CD4-positive, alpha-beta T cell treated with Interleukin-21 for 1 hour (primary cell): ENCODE data around the gene AMBRA1.
A peak's percentile ranks its signal among the peaks of the same experiment; 100 is the strongest.

Experiments
- DNase-seq: peaks from one replicate; pipeline ENCODE4 v3.0.0-alpha.2; 2020

Gene AMBRA1

DNA sequence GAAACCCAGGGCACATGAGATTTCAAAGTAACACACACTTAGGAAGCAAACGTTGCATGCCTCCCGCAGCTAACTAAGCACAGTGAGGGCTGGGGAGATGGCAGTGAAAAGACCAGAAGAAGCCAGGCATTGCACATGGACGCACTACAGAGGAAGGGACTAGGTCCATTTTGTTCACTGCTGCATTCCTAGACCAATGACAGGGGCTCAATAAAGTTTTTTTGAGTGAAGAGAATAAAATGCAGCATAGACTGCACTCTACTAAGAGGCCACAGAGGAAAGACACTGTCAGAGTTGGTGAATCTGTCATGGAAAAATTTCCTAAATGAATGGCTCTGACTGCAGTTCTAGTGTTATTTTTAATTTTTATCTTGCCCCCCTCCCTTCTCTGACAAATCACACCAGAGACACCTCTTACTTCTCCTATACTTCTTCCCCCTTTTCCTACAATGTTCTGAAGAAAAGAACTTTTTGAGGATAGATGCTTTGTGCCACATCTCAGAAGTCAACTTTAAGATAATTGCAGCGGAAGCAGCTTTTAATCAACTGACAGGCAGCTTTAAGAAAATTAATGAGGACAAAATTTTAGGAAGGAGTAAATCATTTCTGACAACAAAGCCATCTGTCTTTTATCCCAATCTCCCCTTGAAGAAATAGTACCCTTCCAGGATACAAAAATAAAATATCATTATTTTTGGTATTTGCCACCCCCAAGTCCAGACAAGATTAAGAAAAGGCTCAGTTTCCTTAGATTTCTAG is 167.4 kb downstream of the AMBRA1 start:
- DNase-seq: no peak

GRCh38 chr11:46422588-46422987 is 171.2 kb downstream of the AMBRA1 start:
- DNase-seq: no peak

DNA sequence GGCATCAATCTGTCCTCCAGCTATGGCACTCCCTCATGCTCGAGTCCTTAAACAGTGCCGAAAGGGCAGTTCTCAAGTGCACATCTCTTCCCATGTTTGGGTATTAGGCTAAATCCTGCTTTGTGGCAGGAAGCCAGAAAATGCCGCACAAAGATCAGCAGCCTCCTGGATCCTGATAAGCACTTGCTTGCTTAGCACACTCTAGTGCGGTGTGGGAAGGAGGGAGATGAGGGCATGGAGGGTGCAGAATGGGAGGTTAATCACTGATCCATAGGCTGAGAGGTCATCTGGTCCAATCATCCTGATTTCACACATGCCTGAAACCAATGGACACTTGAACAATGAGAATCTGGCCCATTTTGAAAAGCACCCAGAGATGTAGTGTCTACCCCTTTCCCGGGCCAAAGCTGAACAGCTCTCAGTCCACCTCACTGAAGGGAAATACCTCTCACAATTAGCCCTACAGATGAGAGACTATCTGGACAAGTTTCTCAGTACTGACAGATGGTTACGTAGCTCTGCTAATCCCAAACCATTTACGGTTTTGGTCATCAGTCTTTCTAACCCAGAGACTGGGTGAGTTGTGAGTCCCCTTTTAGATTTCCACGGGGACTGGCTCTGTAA is 172.5 kb downstream of the AMBRA1 start:
- no peak for DNase-seq

DNA sequence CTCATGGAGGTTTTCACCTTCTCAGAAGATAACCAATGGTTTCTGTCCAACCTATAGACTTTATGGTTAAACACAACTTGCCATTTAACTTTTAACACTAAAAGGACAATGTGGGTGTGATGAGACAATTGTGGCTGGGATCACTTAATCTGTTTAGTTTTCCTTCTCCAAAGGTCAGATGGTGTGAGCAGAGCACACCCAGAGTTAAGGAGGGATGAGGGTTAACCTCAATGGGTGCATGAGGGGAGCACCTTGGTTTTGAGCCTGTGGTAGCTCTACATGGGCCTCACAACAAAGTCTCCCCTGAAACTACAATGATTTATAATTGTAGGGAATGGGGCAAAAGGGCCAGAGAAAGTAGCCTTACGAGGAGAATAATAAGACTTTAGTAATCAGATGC is 173.3 kb downstream of the AMBRA1 start:
- DNase-seq: no peak

- DNase-seq: no peak
Observed at GRCh38 chr11:46418751-46419150, 175.1 kb downstream of the AMBRA1 start.

GRCh38 chr11:46417711-46418110 is 176.1 kb downstream of the AMBRA1 start:
- no peak for DNase-seq

GRCh38 chr11:46414879-46415278 is 178.9 kb downstream of the AMBRA1 start:
- DNase-seq: no peak

DNA sequence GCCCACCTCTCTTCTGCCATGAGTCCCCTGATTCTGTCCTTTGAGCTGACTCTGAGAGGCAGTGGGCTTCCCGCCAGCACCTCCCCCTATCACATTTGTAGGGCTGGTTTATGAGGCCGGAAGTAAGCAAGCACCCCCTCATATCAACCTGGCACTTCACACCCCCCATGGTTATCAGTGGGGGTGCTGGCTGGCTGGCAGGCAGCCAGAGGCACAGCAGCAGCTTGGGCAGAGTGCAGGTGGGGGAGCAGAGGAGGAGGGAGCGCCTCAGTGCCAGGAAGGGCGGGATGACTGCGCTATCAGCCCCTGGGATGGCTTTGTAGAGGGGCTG is 179.4 kb downstream of the AMBRA1 start:
- DNase-seq: no peak

- DNase-seq: no peak
Observed at GRCh38 chr11:46413760-46414465, 179.9 kb downstream of the AMBRA1 start.

- no peak for DNase-seq
Observed at GRCh38 chr11:46410021-46410420, 183.8 kb downstream of the AMBRA1 start.

DNA sequence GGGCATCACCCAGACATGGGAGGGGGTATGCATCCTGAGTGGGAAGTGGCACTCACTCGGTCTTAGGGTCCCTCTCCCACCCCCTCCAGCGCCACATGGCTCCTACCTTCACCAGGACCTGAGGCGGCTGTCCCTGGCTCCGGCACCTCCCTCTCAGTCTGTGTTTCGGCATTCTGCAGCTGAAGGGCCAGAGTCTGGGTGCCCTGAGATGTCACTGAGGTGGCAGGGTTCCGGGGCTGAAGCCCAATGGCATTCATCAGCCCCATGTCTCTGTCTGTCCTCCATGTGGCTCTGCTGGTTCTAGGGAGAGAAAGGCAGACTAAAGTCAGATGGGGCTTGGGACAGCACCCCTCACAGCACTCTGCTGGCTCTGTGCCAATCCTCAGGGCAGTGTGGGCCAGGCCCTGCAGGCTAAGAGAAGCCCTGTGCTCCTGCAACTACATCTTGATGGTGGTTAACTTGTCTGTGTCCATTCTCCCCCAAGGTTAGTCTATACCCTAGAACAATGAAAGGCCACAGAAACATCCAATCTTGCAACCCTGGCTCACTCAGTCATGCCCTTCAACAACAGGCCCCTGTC is 185.3 kb downstream of the AMBRA1 start:
- no peak for DNase-seq

GRCh38 chr11:46407635-46408034 is 186.2 kb downstream of the AMBRA1 start:
- DNase-seq: no peak

DNA sequence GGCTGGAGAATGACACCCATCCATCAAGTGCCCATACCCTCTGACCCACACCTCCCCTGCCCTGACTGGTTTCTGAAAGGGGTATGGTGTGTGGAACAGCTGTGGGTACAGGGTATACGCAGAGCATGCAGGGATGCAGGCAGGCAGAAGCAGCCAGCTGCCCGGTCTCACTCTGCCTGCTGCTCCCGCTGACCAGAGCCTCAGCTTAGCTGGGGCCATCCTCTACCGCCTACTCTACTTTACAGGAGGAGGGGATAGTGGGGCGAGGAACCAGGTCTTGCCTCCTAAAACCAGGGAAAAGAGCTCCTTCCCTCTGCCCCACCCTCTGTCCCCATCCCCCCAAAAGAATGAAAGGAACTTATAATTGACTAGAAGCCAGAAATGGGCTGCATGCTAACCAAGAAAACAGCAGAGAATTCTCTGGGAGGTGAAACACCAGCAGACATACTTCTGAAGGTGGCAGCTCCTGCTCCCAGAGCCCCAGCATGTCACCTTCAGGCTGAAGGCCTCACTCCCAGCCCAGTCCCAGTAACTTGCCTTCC is 189.3 kb downstream of the AMBRA1 start:
- DNase-seq: no peak

DNA sequence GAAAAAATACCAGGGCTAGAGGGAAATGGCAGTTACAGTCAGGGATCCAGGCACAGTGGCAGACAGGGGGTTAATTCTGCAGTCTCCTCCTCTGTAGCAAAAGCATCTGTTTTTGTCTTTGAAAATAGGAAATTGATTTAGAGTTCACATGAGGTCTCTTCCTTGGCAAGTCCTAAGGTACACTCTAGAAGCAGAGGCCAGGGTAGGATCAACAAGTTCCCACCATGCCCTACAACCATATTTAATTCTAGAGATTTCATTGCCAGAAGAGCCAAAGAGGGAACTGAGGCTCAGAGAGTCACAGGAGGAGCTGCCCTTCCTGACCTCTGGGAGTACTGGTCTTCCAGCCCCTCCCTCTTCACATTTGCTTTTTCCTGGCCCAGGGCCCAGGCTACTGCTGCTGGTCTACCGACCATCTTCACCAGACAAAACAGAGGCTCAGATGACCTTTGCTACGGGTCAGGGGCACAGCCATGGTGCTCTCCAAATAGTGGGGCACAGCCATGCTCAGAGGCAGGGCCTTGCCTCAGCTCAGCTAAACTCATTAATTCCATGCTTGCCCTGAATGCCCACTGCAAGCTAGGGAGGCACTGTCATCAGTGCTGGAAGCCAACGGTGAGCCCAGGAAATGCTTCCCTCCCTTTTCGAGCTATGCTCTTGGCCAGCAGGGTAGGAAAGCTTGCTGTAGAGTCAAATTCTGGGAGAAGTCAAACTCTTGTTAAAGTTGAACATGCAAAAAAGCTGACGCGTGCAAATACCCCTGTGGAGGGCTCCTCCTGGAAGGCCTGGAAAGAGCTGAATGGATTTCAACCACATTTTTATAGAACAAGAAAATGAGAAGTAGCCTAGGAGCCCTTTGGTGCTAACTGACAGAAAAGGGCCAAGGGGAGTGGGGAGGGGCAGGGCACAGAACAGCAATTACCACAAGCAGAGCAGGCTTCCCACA is 190.6 kb downstream of the AMBRA1 start:
- DNase-seq: no peak

DNA sequence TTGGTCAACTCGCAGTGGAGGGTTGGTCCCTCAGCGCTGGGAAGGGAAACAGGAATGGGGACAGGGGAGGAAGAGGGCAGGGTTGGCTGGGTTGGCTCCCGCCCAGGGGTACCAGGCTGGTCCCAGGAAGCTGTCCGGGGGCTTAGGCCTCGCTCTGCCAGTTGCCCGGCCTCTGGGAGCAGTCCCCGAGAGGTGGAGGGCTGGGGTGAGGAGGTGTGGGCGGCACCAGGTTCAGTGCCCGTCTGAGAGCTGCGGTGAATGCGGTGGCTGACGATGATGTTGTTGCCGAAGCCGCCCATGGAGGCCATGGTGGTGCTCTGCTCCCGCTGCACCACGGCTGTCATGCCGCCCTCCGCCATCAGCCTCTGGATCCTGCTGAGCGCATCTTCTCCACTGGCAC is 196.3 kb downstream of the AMBRA1 start:
- no peak for DNase-seq

- DNase-seq: no peak
Observed at GRCh38 chr11:46393759-46394158, 200.1 kb downstream of the AMBRA1 start.

- no peak for DNase-seq
Observed at GRCh38 chr11:46393231-46393616, 200.6 kb downstream of the AMBRA1 start.

DNA sequence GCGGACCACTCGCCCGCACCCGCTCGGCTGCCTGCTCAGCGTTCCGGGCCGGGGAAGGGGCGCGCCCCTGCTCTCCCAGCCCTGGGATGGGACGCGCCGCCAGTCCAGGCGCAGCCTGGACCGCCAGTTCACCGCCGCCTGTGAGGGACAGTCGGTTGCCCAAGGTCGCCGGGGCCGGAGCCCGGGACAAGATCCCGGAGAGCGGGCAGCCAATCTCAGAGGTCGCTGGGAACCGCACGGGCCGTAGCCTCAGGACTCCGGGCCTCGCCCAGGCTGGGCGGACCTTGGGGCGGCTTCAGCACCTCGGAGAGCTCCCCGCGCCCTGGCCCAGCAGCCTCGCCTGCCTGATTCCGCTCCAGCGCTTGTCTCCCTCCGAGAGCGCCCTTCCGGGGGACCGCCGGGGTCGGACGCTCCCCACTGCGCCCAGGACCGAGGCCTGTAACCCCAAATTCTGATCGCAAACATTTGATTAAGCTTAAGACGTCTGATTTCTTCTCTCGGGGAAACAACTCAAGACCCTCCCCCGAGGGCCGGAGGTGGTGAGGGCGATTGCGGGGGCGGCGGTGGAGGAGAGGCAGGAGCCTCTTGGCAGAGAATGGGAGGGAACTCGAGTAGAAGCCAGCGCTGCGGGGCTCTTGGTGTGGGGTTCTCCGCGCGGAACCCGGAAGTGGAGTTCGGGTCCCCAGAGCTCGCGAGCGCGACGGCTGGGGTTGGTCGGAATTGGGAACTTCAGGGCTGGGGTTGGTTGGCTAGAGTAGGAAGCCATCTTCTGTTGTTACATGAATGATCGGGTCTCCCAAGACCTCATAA is 201.2 kb downstream of the AMBRA1 start:
- DNase-seq: peak; percentile 80

GRCh38 chr11:46391578-46392420 is 202.0 kb downstream of the AMBRA1 start, which contains the start of gene CHRM4:
CHRM4 (minus strand) TSS chr11:46391776; CDS start chr11:46386557, 5,219 bp downstream.
- DNase-seq: no peak

DNA sequence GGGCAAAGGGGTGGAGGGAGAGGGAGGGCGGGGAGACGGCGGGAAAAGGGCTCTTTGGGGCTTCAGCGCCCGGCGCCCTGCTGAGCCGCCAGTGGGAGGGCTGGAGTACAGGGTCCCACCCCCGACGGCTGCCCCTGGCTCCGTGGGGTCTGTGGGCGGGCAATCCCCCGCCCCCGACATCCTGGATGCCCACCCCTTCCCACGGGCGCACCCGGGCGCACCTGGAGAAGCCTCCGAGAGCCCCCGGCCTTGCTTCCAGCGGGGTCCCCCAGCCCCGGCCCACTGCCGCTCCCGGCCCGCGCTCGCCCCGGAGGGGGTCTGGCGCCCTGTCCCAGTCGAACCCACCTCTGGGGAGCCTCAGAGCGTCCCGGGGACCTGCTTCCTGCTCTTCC is 202.6 kb downstream of the AMBRA1 start:
- no peak for DNase-seq
